ENCODE results near the gene METTL4. TPM values are rescaled to one million over a fixed set of nuclear protein-coding genes. Genes with fewer than 3 reads are reported as not detected.

METTL4 gene, protein sequence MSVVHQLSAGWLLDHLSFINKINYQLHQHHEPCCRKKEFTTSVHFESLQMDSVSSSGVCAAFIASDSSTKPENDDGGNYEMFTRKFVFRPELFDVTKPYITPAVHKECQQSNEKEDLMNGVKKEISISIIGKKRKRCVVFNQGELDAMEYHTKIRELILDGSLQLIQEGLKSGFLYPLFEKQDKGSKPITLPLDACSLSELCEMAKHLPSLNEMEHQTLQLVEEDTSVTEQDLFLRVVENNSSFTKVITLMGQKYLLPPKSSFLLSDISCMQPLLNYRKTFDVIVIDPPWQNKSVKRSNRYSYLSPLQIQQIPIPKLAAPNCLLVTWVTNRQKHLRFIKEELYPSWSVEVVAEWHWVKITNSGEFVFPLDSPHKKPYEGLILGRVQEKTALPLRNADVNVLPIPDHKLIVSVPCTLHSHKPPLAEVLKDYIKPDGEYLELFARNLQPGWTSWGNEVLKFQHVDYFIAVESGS
- polyA plus RNA-seq (2011; rRNA removed), result 6.8 and 13.4 TPM in 2 replicates
- 5.4 and 6.6 TPM in 2 replicates for polyA minus RNA-seq (2011; rRNA and poly(A)+ RNA removed)

DNA sequence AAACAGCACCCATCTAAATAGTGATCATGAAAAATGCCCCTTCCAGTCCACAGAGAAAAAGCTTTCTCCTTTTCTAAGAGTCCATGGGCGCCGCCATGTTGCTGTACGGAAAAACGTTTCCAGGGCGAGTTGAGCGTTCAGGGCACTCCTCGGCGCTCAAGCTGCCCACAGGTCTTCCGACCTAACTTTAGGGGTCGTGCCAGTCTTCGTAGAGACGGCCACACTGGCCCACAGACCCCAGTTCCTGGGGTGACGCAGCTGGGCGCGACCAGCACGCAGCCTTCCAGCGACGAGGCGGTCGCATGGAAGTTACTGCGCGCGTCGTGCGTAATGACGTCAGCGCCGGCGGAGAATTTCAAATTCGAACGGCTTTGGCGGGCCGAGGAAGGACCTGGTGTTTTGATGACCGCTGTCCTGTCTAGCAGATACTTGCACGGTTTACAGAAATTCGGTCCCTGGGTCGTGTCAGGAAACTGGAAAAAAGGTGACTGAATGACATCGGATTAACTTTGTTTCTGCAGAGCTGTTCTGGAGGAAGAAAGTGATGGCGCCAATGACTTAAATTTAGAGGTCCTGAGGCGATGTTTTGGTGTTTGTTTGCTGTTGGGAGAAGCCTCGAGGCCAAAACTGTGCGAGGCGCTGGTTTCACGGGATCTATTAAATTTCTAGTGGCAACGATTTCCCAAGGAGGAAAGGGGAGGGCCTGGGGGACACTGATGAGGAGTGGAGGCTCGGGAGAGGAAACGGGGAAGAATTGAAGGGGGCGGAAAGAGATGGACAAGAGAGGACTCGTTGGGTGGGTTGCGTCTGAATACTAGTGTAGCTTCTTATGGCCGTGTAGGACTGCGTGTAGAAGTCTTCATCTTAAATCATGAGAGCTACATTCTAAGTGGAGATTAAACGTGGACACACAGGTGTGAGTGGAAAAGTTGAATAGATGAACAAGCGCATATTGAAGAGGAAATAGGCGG, at the start of gene METTL4, which contains the start of gene NDC80:
Gene METTL4 (minus strand): TSS at position 306 of the 971 bp plus-strand sequence. CDS start 4,289 bp downstream, outside the sequence.
Gene NDC80 (plus strand): TSS at position 358 of the 971 bp plus-strand sequence. CDS start 1,429 bp downstream, outside the sequence.
- peak; percentile 50 for DNase-seq (ENCODE audit: low read depth)
- ChIA-PET CTCF (interaction anchor here (1.1 kb wide), 1 partner anchor 18 kb away, joined by 4 read pairs; no protein-coding TSS in a partner anchor), POLR2A (interaction anchor here (0.6 kb wide), 1 partner anchor 1844 kb away, joined by 3 read pairs; no protein-coding TSS in a partner anchor)
- H3K4me3 ChIP-seq (ENCODE audit: low read depth, low read length), result peak within 1 kb of the TSS; percentile 61
- no peak for TF ChIP-seq CTCF (IDR thresholded peaks at IDR 0.05; ENCODE audit: insufficient read depth, low read depth, low read length)
- H3K36me3 ChIP-seq (ENCODE audit: control insufficient read depth, insufficient read depth, low read length), result no peaks in the 10 kb centered on the region
- H3K27me3 ChIP-seq (ENCODE audit: control insufficient read depth, insufficient read depth, low read length), result no peaks in the 10 kb centered on the region

GRCh38 chr18:2618009-2618408, 46.7 kb upstream of the METTL4 start:
- POLR2A ChIA-PET, result no interaction called here
- Histone ChIP-seq H3K4me3 (ENCODE audit: low read depth, low read length) (no peak overlapping the region), H3K27me3 (ENCODE audit: control insufficient read depth, insufficient read depth, low read length) (no peaks in the 10 kb centered on the region), H3K36me3 (ENCODE audit: control insufficient read depth, insufficient read depth, low read length) (peaks cover 2% of the 10 kb centered on the region; the same call in 1 of the 2 replicates)
- no peak for DNase-seq (ENCODE audit: low read depth)
- CTCF ChIA-PET, result no interaction called here
- TF ChIP-seq CTCF (IDR thresholded peaks at IDR 0.05; ENCODE audit: insufficient read depth, low read depth, low read length), result no peak

GRCh38 chr18:2617401-2617998, 46.2 kb upstream of the METTL4 start:
- no peak for TF ChIP-seq CTCF (IDR thresholded peaks at IDR 0.05; ENCODE audit: insufficient read depth, low read depth, low read length)
- POLR2A ChIA-PET, result no interaction called here
- no peak for DNase-seq (ENCODE audit: low read depth)
- CTCF ChIA-PET, result interaction anchor here (0.6 kb wide), 1 partner anchor 388 kb away, joined by 3 read pairs; no protein-coding TSS in a partner anchor
- Histone ChIP-seq H3K27me3 (ENCODE audit: control insufficient read depth, insufficient read depth, low read length) (no peaks in the 10 kb centered on the region), H3K4me3 (ENCODE audit: low read depth, low read length) (no peak overlapping the region), H3K36me3 (ENCODE audit: control insufficient read depth, insufficient read depth, low read length) (peaks cover 2% of the 10 kb centered on the region; the same call in 1 of the 2 replicates)

DNA sequence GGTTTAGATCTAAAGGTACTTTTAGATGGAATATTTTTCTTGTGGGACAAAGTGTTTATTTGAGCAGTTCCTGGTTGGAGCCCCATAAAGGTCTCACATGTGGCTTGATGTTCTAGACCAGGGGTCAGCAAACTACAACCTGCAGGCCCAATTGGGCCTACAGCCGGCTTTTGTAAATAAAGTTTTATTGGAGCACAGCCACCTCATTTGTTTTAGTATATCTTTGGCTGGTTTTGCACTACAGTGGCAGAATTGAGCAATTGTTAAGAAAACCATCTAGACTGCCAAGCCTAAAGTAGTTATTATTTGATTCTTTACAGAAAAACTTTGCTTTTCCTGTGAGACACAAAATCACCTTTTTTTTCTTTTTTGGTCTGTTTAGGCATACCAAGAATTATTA, 41.7 kb upstream of the METTL4 start:
- CTCF ChIA-PET, result no interaction called here
- Histone ChIP-seq H3K27me3 (ENCODE audit: control insufficient read depth, insufficient read depth, low read length) (no peaks in the 10 kb centered on the region), H3K4me3 (ENCODE audit: low read depth, low read length) (no peak overlapping the region), H3K36me3 (ENCODE audit: control insufficient read depth, insufficient read depth, low read length) (peaks cover 2% of the 10 kb centered on the region; the same call in 1 of the 2 replicates)
- no peak for TF ChIP-seq CTCF (IDR thresholded peaks at IDR 0.05; ENCODE audit: insufficient read depth, low read depth, low read length)
- POLR2A ChIA-PET, result no interaction called here
- DNase-seq (ENCODE audit: low read depth), result no peak

Measured in BJ (cell line).